Measurements from ENCODE around the gene PRSS33.

Gene PRSS33

GRCh38 chr16:2795395-2796143 is 8.2 kb upstream of the PRSS33 start:
- DNase-seq = no peak

DNA sequence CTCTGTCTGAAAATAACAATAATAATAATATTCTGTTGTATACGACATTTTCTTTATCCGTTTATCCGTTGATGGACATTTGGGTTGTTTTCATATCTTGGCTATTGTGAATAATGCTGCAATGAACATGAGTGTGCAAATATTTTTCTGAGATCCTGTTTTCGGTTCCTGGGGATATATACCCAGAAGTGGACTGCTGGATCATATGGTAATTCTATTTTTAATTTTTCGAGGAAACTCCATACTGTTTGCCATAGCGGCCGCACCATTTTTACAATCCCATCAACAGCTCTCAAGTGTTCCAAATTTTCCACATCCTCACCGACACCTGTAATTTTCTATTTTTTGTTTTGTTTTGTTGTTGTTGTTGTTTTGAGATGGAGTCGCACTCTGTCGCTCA is 5.6 kb upstream of the PRSS33 start:
- DNase-seq = no peak

DNA sequence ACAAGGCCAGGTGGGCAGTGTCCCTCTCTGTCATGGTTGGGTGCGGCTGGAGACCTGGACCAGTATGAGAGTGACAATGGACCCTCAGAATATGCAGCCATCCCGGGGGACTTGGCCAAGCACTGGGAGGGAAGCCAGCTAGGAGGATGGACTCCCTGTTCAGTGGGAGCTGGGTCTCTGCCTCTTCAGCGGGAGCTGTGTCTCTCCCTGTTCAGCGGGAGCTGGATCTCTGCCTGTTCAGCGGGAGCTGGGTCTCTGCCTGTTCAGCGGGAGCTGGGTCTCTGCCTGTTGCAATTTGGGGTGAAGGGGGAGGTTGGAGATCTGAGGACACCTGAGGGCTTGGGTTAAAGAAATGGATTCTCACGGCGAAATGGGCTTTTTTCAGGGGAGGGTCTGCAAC is 3.8 kb upstream of the PRSS33 start:
- no peak for DNase-seq

- no peak for DNase-seq
These were observed 3.3 kb upstream of the PRSS33 start for GRCh38 chr16:2790631-2791030.

- DNase-seq = no peak
These were observed 601 bp upstream of the PRSS33 start for GRCh38 chr16:2787961-2788360.

DNA sequence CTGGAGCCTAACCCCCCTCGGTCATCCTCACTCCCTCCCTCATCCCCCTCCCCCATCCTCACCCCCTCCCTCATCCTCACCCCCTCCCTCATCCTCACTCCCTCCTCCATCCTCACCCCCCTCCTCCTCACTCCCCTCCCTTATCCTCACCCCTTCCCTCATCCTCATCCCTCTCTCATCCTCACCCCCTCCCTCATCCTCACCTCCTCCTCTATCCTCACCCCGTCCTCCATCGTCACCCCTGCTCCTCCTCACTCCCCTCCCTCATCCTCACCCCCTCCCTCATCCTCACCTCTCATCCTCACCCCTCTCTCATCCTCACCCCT is 571 bp downstream of the PRSS33 start:
- DNase-seq = no peak

GRCh38 chr16:2786061-2786825 is 1.1 kb downstream of the PRSS33 start:
- no peak for DNase-seq

GRCh38 chr16:2785101-2785991 is 2.0 kb downstream of the PRSS33 start:
- DNase-seq = peak; percentile 52

- no peak for DNase-seq
These were observed 2.8 kb downstream of the PRSS33 start for GRCh38 chr16:2784358-2785100.

GRCh38 chr16:2783581-2784357 is 3.6 kb downstream of the PRSS33 start:
- DNase-seq = no peak

GRCh38 chr16:2782583-2783351 is 4.6 kb downstream of the PRSS33 start:
- DNase-seq = no peak

GRCh38 chr16:2779978-2780898 is 7.1 kb downstream of the PRSS33 start:
- no peak for DNase-seq

GRCh38 chr16:2779151-2779920 is 8.0 kb downstream of the PRSS33 start:
- DNase-seq = no peak

- DNase-seq = no peak
These were observed 8.8 kb downstream of the PRSS33 start for GRCh38 chr16:2778630-2778958.

DNA sequence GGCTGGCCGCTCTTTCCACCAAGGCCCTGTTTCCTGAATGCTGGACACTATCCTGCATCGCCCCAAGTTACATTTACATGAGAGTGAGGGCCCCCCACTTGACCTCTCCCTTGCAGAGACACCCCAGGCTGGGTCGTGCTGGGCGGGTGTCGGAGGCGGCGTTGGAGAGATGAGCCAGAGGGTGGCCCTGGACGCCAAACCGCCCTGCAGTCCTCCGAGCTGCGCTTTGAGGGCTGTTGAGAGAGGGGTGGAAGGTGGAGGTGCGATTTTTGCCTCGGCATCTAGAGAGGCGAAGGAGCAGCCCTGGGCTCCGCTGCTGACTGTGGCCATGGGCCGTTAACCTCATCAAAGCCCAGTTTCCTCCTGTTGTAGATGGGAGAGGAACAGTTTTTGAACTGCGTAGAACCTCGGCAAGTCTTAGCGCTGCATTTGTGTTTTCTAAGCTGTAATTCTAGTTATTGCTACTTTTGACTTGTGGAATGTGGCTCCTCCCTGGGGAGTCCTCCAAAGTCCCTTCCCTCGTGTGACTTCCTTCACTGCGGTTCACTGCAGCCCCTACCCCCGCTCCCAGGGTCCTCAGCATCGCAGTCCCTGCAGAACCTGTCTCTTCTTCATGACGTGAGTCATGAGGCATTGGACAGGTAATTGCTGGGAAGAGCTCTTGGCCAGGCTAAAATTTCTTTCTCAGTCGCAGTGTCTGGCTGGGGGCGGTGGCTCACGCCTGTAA is 9.3 kb downstream of the PRSS33 start:
- peak; percentile 37 for DNase-seq

DNA sequence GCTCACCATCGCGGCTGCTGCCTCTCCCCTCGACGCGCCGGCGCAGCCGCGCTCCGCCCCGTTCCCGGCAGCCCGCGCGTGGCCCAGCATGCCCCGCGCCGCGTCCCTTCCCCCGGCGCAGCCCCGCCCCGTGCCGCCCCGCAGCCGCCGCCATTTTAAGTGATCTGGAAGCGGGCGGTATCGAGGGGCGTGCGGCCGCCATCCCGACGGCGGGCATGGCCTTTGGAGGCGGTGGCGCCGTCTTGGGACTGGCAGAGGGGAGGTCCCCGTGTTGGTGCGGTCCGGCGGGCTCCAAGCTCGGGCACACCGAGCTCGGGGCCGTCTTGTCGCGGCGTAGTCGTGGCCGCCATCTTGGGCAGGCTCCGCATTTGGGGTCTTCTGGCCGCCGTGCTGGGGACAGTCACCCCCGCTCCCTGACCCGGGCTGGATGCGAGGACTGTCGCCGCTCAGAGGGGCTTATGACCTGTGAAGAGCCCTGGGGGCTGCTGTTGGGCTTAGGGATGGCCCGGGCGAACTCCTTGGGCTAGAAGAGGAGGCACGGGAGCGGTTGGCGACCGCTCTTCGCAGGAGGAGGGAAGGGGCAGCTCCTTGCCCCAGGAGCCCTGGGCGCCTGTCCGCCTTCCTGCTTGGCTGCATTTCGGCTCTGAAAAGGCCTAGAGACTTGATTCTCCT is 10.0 kb downstream of the PRSS33 start, which contains the start of gene ELOB:
TSS of gene ELOB (minus strand) at position 50 of the 672 bp plus-strand sequence. CDS start at position 9, 41 bp downstream.
- peak; percentile 92 for DNase-seq

DNA sequence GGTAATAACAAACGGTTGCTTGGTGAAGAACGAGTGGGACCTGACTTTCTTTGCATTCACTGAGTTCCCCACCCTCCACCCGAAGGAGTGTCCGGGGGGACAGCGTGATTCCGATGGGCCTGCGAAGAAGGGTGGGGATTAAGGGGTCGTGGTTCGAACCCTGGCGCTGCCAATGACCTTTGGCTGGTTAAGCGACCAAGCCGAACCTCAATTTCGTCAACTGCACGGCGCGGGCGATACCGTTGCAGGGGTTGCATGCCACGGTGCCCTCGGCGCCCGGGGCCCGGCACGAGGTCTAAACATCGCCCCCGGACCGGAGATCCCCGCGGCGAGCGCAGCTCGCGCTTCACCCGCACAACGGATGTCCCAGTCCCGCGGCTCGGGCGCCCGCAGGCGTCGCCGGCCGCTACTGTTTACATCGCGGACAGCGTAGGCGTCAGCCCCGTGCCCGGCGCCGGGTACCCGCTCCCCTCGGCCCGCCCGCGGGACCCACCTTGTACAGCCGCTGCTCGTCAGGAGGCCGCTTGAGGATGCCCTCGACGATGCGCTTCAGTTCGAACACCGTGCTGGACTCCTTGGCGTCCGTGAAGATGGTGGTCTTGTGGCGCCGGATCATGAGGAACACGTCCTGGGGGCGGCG is 10.7 kb downstream of the PRSS33 start:
- DNase-seq = peak; percentile 37
